Measurements from ENCODE around the gene SCGB1A1. TPM values are rescaled to one million over a fixed set of nuclear protein-coding genes. Genes with fewer than 3 reads are reported as not detected.

SCGB1A1 gene
- total RNA-seq, 4 donors from 2014 or later: not detected

DNA sequence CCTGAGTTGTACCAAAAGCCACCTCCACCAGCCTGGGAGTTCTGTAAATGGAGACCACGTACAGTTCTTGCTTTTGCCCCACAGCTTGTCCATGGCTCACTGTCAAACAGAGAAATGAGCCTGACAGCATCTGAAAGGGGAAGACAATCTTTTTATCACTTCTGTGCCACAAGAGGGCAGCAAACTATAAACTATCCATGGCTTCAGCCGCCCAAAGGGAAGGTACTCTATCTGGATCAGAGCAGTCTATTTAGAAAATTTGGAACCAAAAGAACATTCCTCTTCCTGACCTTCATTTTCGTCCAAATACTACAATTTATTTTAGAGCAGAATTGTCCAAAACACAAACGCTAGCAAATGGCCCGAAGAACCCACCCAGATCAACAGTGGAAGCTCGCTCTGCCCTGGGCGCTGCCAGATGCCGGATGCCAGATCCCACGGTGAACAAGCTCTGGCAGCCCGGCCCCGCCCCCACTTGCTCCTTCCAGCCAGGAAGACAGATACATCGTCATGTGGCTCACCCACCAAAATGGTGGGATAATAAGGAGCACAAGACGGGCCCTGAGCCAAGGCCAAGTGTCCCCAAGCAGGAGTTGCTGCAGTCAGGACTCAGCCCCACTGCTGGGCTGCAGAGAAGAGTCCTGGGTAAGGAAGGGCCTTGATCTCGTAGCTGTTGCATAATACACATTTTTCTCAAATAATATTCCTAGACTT lies 23.9 kb upstream of the SCGB1A1 start:
- peak in 1 of 3 donors; percentile 65 for TF ChIP-seq CTCF (IDR thresholded peaks at IDR 0.05)
- TF ChIP-seq POLR2A (IDR thresholded peaks at IDR 0.05): no peak
- H3K4me3 ChIP-seq (ENCODE audit: low read depth, poor library complexity, severe bottlenecking): no peak overlapping the region
- 5 to 17% methylated on average over 14 of the region's 14 CpGs for WGBS, 2 donors
- DNase-seq (ENCODE audit: low spot score in 2 of 2): peak; percentile 87 to 96
- intact Hi-C loops (cut with DNase I; ENCODE audit: low total_unique reads): loop anchor here (5.0 kb wide), 1 partner anchor 147 kb away; no protein-coding TSS in a partner anchor

DNA sequence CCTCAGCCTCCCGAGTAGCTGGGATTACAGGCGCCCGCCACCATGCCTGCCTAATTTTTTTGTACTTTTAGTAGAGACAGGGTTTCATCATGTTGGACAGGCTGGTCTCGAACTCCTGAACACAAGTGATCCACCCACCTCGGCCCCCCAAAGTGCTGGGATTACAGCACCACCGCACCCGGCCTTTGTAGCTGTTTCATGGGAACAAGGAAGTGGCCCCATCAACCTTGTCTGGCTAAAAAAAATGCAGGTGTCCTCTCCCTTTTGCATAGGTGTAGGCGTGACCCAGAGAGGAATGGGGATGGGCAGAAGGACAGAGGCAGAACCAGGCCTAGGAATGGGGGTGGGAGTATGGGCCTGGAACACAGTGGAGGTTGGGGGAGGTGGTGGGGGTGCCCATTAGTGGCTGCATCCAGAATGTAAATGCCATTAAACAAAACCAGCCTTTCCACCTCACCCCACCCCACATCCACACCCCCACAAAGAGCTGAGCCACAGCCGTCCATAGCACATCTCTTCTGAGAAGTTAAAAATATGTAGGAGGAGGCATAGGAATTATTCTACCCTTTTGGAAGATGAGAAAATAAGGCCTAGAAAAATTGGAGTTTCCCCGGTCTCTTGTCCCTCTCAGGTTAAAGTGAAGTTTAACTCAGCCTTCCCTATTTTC lies 22.8 kb upstream of the SCGB1A1 start:
- intact Hi-C loops (cut with DNase I; ENCODE audit: low total_unique reads): loop anchor here (5.0 kb wide), 1 partner anchor 146 kb away; no protein-coding TSS in a partner anchor
- no peak for DNase-seq (ENCODE audit: low spot score in 2 of 2)
- TF ChIP-seq POLR2A (IDR thresholded peaks at IDR 0.05) (no peak), CTCF (IDR thresholded peaks at IDR 0.05) (no peak)
- WGBS, 2 donors: 86% methylated on average over 10 of the region's 10 CpGs
- no peak overlapping the region for H3K4me3 ChIP-seq (ENCODE audit: low read depth, poor library complexity, severe bottlenecking)

GRCh38 chr11:62398011-62398994 lies 20.5 kb upstream of the SCGB1A1 start:
- intact Hi-C loops (cut with DNase I; ENCODE audit: low total_unique reads): loop anchor here (5.0 kb wide), 1 partner anchor 144 kb away; no protein-coding TSS in a partner anchor
- TF ChIP-seq POLR2A (IDR thresholded peaks at IDR 0.05): no peak
- no peak for TF ChIP-seq CTCF (IDR thresholded peaks at IDR 0.05)
- H3K4me3 ChIP-seq (ENCODE audit: low read depth, poor library complexity, severe bottlenecking): no peak overlapping the region
- DNase-seq (ENCODE audit: low spot score in 2 of 2): peak in 1 of 2 donors; percentile 88
- 33 to 36% methylated on average over 20 to 22 of the region's 22 CpGs for WGBS, 2 donors

DNA sequence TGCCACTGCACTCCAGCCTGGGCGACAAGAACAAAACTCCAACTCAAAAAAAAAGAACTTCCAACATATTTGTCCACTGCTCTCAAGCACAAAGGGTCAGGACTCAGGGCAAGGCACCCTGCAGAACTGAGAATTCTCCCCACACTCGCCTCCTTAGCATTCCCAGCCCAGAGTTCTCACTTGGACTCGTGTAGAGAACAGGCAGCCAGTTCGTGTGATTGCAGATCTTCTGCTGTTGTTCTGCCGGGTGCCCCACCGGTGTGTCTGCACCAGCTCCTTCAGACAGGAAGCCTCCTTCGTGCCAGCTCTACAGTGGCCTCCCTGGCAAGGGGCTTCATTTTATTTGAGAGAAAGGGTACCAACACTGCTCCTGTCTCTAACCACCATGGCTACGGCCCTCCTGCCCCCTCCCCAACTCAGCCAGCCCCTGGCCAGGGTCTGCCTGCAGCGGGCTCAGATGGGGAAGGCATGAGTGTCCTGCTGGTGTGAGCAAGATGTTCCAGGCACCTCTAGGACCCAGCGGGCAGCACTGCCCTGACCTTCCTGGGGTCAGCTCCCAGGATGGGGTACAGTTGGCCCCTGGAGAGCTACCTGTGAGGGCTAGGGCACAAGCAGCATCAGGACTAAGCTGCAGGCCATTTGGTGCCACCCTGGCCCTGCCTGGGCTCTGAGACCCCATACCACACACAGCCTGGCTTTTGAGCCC lies 19.5 kb upstream of the SCGB1A1 start:
- WGBS, 2 donors: 31 to 40% methylated on average over 10 of the region's 10 CpGs
- no peak overlapping the region for H3K4me3 ChIP-seq (ENCODE audit: low read depth, poor library complexity, severe bottlenecking)
- no peak for DNase-seq (ENCODE audit: low spot score in 2 of 2)
- intact Hi-C loops (cut with DNase I; ENCODE audit: low total_unique reads): loop anchor here (5.0 kb wide), 1 partner anchor 143 kb away; no protein-coding TSS in a partner anchor
- no peak for TF ChIP-seq POLR2A (IDR thresholded peaks at IDR 0.05)
- TF ChIP-seq CTCF (IDR thresholded peaks at IDR 0.05): no peak

DNA sequence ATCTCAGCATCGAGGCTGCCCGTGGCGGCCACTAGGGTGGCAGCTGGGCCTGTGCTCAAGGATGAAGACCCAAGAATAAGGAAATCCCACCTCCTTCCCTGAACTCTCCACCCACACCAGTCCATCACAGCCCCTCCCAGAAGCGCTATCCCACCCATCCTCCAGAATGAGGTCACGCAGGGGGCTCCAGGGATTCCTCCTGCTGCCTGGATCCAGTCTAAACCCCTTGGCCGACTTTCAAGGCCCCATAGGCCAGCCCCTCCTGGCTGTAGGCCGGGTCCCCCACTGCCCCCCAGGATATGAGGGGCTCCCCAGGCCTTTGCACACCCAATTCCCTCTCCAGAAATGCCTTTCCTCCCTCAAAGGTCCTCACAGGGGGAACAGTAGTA lies 19.0 kb upstream of the SCGB1A1 start:
- DNase-seq (ENCODE audit: low spot score in 2 of 2): no peak
- intact Hi-C loops (cut with DNase I; ENCODE audit: low total_unique reads): loop anchor here (5.0 kb wide), 1 partner anchor 142 kb away; no protein-coding TSS in a partner anchor
- WGBS, 2 donors: 51 to 69% methylated on average over 4 to 7 of the region's 7 CpGs
- TF ChIP-seq CTCF (IDR thresholded peaks at IDR 0.05) (no peak), POLR2A (IDR thresholded peaks at IDR 0.05) (no peak)
- no peak overlapping the region for H3K4me3 ChIP-seq (ENCODE audit: low read depth, poor library complexity, severe bottlenecking)
